Measurements from ENCODE around the gene LCN15. TPM values are rescaled to one million over a fixed set of nuclear protein-coding genes. Genes with fewer than 3 reads are reported as not detected.

The LCN15 gene
- polyA plus RNA-seq, 1 donor (not counting 4 experiments of a cell fraction or from before 2014, with no cell fraction given), result not detected

DNA sequence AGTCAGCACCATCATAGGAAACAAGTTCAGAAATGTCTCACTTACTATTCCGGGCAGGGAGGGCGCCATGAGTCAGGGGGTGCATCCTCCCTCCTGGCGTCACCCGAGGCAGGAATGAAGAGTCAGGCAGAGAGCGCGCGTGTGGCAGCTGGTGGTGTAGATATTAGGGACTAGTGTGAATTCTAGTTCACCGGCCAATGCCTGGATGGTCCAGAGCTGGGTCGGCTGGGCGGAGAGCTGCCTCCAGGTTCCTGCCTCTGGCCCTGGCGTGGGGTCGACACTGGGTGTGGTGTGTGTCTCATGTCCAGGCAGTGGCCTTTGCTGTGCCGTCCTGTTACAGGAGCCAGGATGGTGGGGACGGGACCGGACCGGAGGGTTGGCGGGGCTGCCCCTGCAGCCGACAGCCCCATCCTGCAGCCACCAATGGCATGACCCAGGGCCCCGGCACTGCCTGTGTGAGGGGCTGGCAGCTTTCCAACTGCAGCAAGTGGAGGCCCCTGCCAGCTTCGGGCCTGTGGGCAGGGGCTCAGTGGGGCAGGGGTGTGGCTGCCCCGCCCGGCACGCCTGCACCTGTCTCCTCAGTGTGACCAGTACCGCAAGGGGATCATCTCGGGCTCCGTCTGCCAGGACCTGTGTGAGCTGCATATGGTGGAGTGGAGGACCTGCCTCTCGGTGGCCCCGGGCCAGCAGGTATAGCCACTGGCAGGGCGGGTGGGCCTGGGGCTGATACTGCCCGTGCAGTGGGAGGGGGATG, 42.8 kb downstream of the LCN15 start:
- DNase-seq (ENCODE audit: low read depth, low spot score) (no peak), FAIRE-seq (peak; percentile 75)
- dilution Hi-C loops (cut with MboI; ENCODE audit: extremely low pct_ligation_motif_present, low sequenced_read_pairs), result no loop called here
- Histone ChIP-seq H3K4me3 (ENCODE audit: control insufficient read depth in 2 of 3, extremely low read depth in 1 of 3, insufficient read depth in 2 of 3, low read depth in 1 of 3, low read length in 3 of 3) (no peak overlapping the region), H3K36me3 (ENCODE audit: control insufficient read depth in 2 of 2, extremely low read depth in 1 of 2, insufficient read depth in 2 of 2, low read length in 2 of 2) (peaks cover 23 to 28% of the 10 kb centered on the region in 2 experiments), H3K79me2 (ENCODE audit: control insufficient read depth, insufficient read depth, low read length) (peaks cover 16% of the 10 kb centered on the region), H3K27ac (ENCODE audit: control insufficient read depth, insufficient read depth, low read length) (no peak overlapping the region), H3K9me3 (ENCODE audit: control insufficient read depth, low read depth, low read length) (no peaks in the 10 kb centered on the region), H3K9me1 (ENCODE audit: control insufficient read depth, extremely low read depth, insufficient read depth, low read length) (peaks cover 3% of the 10 kb centered on the region), H2AFZ (ENCODE audit: control insufficient read depth, low read length) (no peak overlapping the region), H3K27me3 (ENCODE audit: control insufficient read depth, extremely low read depth, insufficient read depth, low read length) (no peaks in the 10 kb centered on the region), H3K4me1 (ENCODE audit: control insufficient read depth, extremely low read depth, insufficient read depth, low read length) (peaks cover 31% of the 10 kb centered on the region), H3K4me2 (ENCODE audit: control insufficient read depth, extremely low read depth, insufficient read depth, low read depth, low read length) (peak overlapping the region; percentile 10), H3K9ac (ENCODE audit: control insufficient read depth, extremely low read depth, insufficient read depth, low read length) (no peak overlapping the region), H4K20me1 (ENCODE audit: control insufficient read depth, extremely low read depth, insufficient read depth, low read length) (peaks cover 50% of the 10 kb centered on the region)
- TF ChIP-seq EZH2 (IDR thresholded peaks at IDR 0.05; ENCODE audit: low read length), result no peak
- TF ChIP-seq, protein P1, sequence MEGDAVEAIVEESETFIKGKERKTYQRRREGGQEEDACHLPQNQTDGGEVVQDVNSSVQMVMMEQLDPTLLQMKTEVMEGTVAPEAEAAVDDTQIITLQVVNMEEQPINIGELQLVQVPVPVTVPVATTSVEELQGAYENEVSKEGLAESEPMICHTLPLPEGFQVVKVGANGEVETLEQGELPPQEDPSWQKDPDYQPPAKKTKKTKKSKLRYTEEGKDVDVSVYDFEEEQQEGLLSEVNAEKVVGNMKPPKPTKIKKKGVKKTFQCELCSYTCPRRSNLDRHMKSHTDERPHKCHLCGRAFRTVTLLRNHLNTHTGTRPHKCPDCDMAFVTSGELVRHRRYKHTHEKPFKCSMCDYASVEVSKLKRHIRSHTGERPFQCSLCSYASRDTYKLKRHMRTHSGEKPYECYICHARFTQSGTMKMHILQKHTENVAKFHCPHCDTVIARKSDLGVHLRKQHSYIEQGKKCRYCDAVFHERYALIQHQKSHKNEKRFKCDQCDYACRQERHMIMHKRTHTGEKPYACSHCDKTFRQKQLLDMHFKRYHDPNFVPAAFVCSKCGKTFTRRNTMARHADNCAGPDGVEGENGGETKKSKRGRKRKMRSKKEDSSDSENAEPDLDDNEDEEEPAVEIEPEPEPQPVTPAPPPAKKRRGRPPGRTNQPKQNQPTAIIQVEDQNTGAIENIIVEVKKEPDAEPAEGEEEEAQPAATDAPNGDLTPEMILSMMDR (optimal IDR thresholded peaks at IDR 0.05 in 1 of 3, IDR thresholded peaks at IDR 0.05 in 1 of 3, conservative IDR thresholded peaks at IDR 0.05 in 1 of 3; ENCODE audit: extremely low read depth in 1 of 3, insufficient read depth in 2 of 3, low read length in 3 of 3), result no peak

DNA sequence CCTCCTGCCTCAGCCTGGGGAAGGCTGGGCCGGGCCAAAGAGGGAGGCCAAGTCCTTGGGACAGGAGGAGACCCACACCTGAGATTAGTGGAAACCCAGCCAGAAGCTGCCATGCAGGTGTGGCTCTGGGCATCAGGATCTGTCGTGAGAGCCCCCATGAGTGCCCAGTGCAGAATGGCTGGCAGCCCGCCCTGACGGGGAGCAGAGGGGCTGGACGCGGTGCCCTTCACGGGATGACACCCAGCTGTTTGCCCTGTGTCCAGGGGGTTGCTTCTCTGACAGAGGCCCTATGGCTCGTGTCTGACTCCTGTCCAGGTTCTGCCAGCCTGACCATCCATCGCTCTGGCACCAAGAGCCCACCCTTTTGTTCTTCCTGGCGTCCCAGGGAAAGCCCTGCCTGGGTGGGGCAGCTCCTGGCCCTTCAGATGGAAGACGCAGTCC, 43.4 kb downstream of the LCN15 start:
- no peak overlapping the region for H3K9ac ChIP-seq (ENCODE audit: control insufficient read depth, extremely low read depth, insufficient read depth, low read length)
- no peak overlapping the region for H2AFZ ChIP-seq (ENCODE audit: control insufficient read depth, low read length)
- FAIRE-seq (no peak), DNase-seq (ENCODE audit: low read depth, low spot score) (no peak)
- peaks cover 25% of the 10 kb centered on the region for H3K4me1 ChIP-seq (ENCODE audit: control insufficient read depth, extremely low read depth, insufficient read depth, low read length)
- no peak overlapping the region for H3K4me3 ChIP-seq (ENCODE audit: control insufficient read depth in 2 of 3, extremely low read depth in 1 of 3, insufficient read depth in 2 of 3, low read depth in 1 of 3, low read length in 3 of 3)
- no peaks in the 10 kb centered on the region for H3K27me3 ChIP-seq (ENCODE audit: control insufficient read depth, extremely low read depth, insufficient read depth, low read length)
- H3K36me3 ChIP-seq (ENCODE audit: control insufficient read depth in 2 of 2, extremely low read depth in 1 of 2, insufficient read depth in 2 of 2, low read length in 2 of 2), result peaks cover 18 to 22% of the 10 kb centered on the region in 2 experiments
- no peak overlapping the region for H3K4me2 ChIP-seq (ENCODE audit: control insufficient read depth, extremely low read depth, insufficient read depth, low read depth, low read length)
- peaks cover 3% of the 10 kb centered on the region for H3K9me1 ChIP-seq (ENCODE audit: control insufficient read depth, extremely low read depth, insufficient read depth, low read length)
- peaks cover 44% of the 10 kb centered on the region for H4K20me1 ChIP-seq (ENCODE audit: control insufficient read depth, extremely low read depth, insufficient read depth, low read length)
- H3K79me2 ChIP-seq (ENCODE audit: control insufficient read depth, insufficient read depth, low read length), result peaks cover 10% of the 10 kb centered on the region
- dilution Hi-C loops (cut with MboI; ENCODE audit: extremely low pct_ligation_motif_present, low sequenced_read_pairs), result no loop called here
- no peak overlapping the region for H3K27ac ChIP-seq (ENCODE audit: control insufficient read depth, insufficient read depth, low read length)
- H3K9me3 ChIP-seq (ENCODE audit: control insufficient read depth, low read depth, low read length), result no peaks in the 10 kb centered on the region
- TF ChIP-seq, protein P1 (optimal IDR thresholded peaks at IDR 0.05 in 1 of 3, IDR thresholded peaks at IDR 0.05 in 1 of 3, conservative IDR thresholded peaks at IDR 0.05 in 1 of 3; ENCODE audit: extremely low read depth in 1 of 3, insufficient read depth in 2 of 3, low read length in 3 of 3), result no peak
- no peak for TF ChIP-seq EZH2 (IDR thresholded peaks at IDR 0.05; ENCODE audit: low read length)

Measured in keratinocyte (primary cell).